ENCODE measurements around the gene BCO2.
A peak's percentile ranks its signal among the peaks of the same experiment; 100 is the strongest.

The BCO2 gene

DNA sequence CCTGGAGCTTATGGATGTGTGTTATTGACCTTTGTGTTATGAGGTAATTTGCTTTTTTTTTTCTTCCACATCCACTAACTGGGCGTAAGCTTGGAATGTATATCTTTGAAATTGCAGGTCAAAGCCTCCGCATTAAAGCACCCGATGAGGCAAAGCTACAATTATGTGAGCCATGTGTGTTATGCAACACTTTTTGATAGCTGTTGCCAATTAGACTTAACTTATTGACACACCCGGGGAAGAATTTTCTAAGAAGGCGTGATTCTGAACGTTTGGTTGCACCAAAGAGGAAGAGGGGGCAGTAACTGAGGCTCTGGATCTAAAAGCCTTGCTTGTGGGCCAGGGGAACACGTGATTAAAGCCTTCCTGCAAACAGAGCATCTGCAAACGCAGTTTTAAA lies 8.8 kb upstream of the BCO2 start:
- no peak for DNase-seq (ENCODE audit: low read depth)
- no peak overlapping the region for H3K4me3 ChIP-seq (ENCODE audit: low read depth, low read length)
- no peak for TF ChIP-seq CTCF (IDR thresholded peaks at IDR 0.05; ENCODE audit: low read depth, low read length, missing control alignments)
- in situ Hi-C loops (cut with HindIII; ENCODE audit: low sequenced_read_pairs) = no loop called here

GRCh38 chr11:112167145-112167544 lies 8.2 kb upstream of the BCO2 start, which contains the start of gene TEX12:
TEX12 (plus strand) TSS chr11:112167372; CDS start chr11:112169269, 1,897 bp downstream.
- in situ Hi-C loops (cut with HindIII; ENCODE audit: low sequenced_read_pairs) = no loop called here
- TF ChIP-seq CTCF (IDR thresholded peaks at IDR 0.05; ENCODE audit: low read depth, low read length, missing control alignments) = no peak
- no peak within 1 kb of the TSS for H3K4me3 ChIP-seq (ENCODE audit: low read depth, low read length)
- DNase-seq (ENCODE audit: low read depth) = no peak

- no peak for TF ChIP-seq CTCF (IDR thresholded peaks at IDR 0.05; ENCODE audit: low read depth, low read length, missing control alignments)
- no peak overlapping the region for H3K4me3 ChIP-seq (ENCODE audit: low read depth, low read length)
- DNase-seq (ENCODE audit: low read depth) = peak; percentile 31
- in situ Hi-C loops (cut with HindIII; ENCODE audit: low sequenced_read_pairs) = no loop called here
Observed at GRCh38 chr11:112172362-112172994, 2.8 kb upstream of the BCO2 start.

- H3K4me3 ChIP-seq (ENCODE audit: low read depth, low read length) = no peak overlapping the region
- TF ChIP-seq CTCF (IDR thresholded peaks at IDR 0.05; ENCODE audit: low read depth, low read length, missing control alignments) = no peak
- in situ Hi-C loops (cut with HindIII; ENCODE audit: low sequenced_read_pairs) = no loop called here
- DNase-seq (ENCODE audit: low read depth) = no peak
Observed at GRCh38 chr11:112173152-112173551, 2.2 kb upstream of the BCO2 start.

- no peak for DNase-seq (ENCODE audit: low read depth)
- in situ Hi-C loops (cut with HindIII; ENCODE audit: low sequenced_read_pairs) = no loop called here
- peak overlapping the region; percentile 19 for H3K4me3 ChIP-seq (ENCODE audit: low read depth, low read length)
- no peak for TF ChIP-seq CTCF (IDR thresholded peaks at IDR 0.05; ENCODE audit: low read depth, low read length, missing control alignments)
Observed at GRCh38 chr11:112175599-112175952, 264 bp downstream of the BCO2 start.

GRCh38 chr11:112176077-112176476 lies 765 bp downstream of the BCO2 start:
- no peak overlapping the region for H3K4me3 ChIP-seq (ENCODE audit: low read depth, low read length)
- no peak for TF ChIP-seq CTCF (IDR thresholded peaks at IDR 0.05; ENCODE audit: low read depth, low read length, missing control alignments)
- no peak for DNase-seq (ENCODE audit: low read depth)
- in situ Hi-C loops (cut with HindIII; ENCODE audit: low sequenced_read_pairs) = no loop called here

Data from astrocyte of the cerebellum (primary cell).